Hepatocyte (in vitro differentiated cells): ENCODE measurements around the gene PLD5.

Source experiments
- CTCF ChIP-seq: fragments of 200-600 bp; sonication (generic); IDR thresholded peaks from 2 replicates; pipeline ENCODE4 v1.5.1; 2016; ENCODE audit warnings: antibody characterized with exemption, mild to moderate bottlenecking; ENCODE audit not compliant: poor library complexity
- EZH2 ChIP-seq: fragments of 200-600 bp; sonication (generic); IDR thresholded peaks from 2 replicates; pipeline ENCODE4 v1.6.1; 2016; ENCODE audit warnings: antibody characterized with exemption, mild to moderate bottlenecking, borderline replicate concordance
- EZH2phosphoT487 ChIP-seq: fragments of 200-600 bp; sonication (generic); IDR thresholded peaks from one replicate; pipeline ENCODE4 v1.6.1; 2018; ENCODE audit warnings: antibody characterized with exemption, mild to moderate bottlenecking, low read depth, moderate library complexity; ENCODE audit not compliant: unreplicated experiment, severe bottlenecking

DNA sequence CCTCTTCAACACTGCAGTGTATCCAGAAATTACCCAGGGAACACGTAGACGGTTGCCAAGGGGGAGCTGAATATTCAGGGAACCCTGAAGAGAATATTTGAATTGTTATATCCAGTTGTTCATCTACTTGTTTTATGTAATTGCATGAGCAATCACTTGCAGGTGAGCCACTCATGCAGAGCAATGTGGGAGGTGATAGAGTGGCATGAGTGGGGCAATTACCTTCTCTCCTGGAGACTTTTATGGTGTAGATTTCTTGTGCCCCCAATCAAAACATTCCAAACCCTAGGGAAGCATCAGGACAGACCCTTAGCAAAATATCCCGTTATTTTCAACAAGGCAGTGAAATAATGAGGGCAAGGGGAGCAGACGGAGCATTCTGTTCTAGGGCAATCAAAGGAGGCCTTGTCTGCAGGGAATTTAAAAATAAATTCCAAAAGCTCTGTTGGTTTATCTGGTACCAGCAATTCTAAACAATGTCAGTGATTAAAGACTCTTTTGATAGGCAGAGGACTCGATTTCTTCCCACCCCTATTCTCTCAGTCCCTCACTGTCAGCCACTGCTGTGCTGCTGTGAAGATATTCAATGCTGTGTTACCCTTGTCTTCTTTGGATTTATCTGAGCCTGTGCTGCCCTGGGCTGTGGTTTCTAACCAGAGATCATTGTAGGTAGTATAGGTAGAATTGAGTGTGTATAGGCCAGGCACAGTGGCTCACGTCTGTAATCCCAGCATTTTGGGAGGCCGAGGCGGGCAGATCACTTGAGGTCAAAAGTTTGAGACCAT lies 345.4 kb downstream of the PLD5 start:
- TF ChIP-seq EZH2 = no peak
- TF ChIP-seq CTCF = no peak
- TF ChIP-seq EZH2phosphoT487 = no peak
